H9 (cell line): ENCODE results near the gene POU3F3. TPM values are rescaled to one million over a fixed set of nuclear protein-coding genes. Genes with fewer than 3 reads are reported as not detected.

ENCODE experiments used
- DNase-seq: peaks from one replicate; pipeline ENCODE4 v3.0.0-alpha.2; 2017
- H2AFZ ChIP-seq: one replicate; pipeline ENCODE4 v1.6.1; 2013; ENCODE audit warnings: mild to moderate bottlenecking, low read length, control low read depth, moderate library complexity
- H2AK5ac ChIP-seq: 2 replicates; pipeline ENCODE4 v1.6.1; 2013; ENCODE audit warnings: low read length, control low read depth, mixed read lengths; ENCODE audit not compliant: insufficient read length
- H2BK120ac ChIP-seq: one replicate; pipeline ENCODE4 v1.6.1; 2013; ENCODE audit warnings: low read depth, mild to moderate bottlenecking, low read length, control low read depth, inconsistent platforms; ENCODE audit not compliant: poor library complexity, severe bottlenecking
- H2BK12ac ChIP-seq: 2 replicates; pipeline ENCODE4 v1.6.1; 2013; ENCODE audit warnings: low read length, control low read depth, mixed read lengths, low read depth; ENCODE audit not compliant: insufficient read length
- H2BK15ac ChIP-seq: 2 replicates; pipeline ENCODE4 v1.6.1; 2013; ENCODE audit warnings: low read depth, low read length, control low read depth
- H2BK20ac ChIP-seq: one replicate; pipeline ENCODE4 v1.6.1; 2013; ENCODE audit warnings: low read depth, mild to moderate bottlenecking, low read length, control low read depth, inconsistent platforms; ENCODE audit not compliant: poor library complexity, severe bottlenecking
- H2BK5ac ChIP-seq: 2 replicates; pipeline ENCODE4 v1.6.1; 2013; ENCODE audit warnings: low read length, control low read depth, mixed read lengths; ENCODE audit not compliant: insufficient read length
- H3K14ac ChIP-seq: 2 replicates; pipeline ENCODE4 v1.6.1; 2013; ENCODE audit warnings: low read length, control low read depth; ENCODE audit not compliant: insufficient read depth
- H3K18ac ChIP-seq: 2 replicates; pipeline ENCODE4 v1.6.1; 2013; ENCODE audit warnings: low read depth, mild to moderate bottlenecking, mixed read lengths, low read length, control low read depth; ENCODE audit not compliant: insufficient read length
- H3K23ac ChIP-seq: 2 replicates; pipeline ENCODE4 v1.6.1; 2013; ENCODE audit warnings: low read length, control low read depth, mixed read lengths, low read depth; ENCODE audit not compliant: insufficient read length
- H3K23me2 ChIP-seq: 2 replicates; pipeline ENCODE4 v1.6.1; 2013; ENCODE audit warnings: low read depth, mild to moderate bottlenecking, mixed read lengths, low read length, control low read depth; ENCODE audit not compliant: insufficient read length, poor library complexity, severe bottlenecking
- H3K27ac ChIP-seq: 2 replicates; pipeline ENCODE4 v1.5.1; 2013; ENCODE audit warnings: low read length, control low read depth, mixed read lengths, low read depth; ENCODE audit not compliant: insufficient read length
- H3K27me3 ChIP-seq: 2 replicates; pipeline ENCODE4 v1.6.1; 2013; ENCODE audit warnings: low read length, control low read depth, inconsistent platforms; ENCODE audit not compliant: insufficient read depth
- H3K4ac ChIP-seq: 2 replicates; pipeline ENCODE4 v1.6.1; 2013; ENCODE audit warnings: low read depth, mild to moderate bottlenecking, control low read depth, inconsistent platforms, low read length, moderate library complexity
- H3K4me1 ChIP-seq: 2 replicates; pipeline ENCODE4 v1.6.1; 2013; ENCODE audit warnings: low read length, control low read depth, inconsistent platforms; ENCODE audit not compliant: insufficient read depth
- H3K4me2 ChIP-seq: 2 replicates; pipeline ENCODE4 v1.6.1; 2013; ENCODE audit warnings: low read length, control low read depth, mixed read lengths; ENCODE audit not compliant: insufficient read length, insufficient read depth
- H3K56ac ChIP-seq: 2 replicates; pipeline ENCODE4 v1.6.1; 2013; ENCODE audit warnings: low read depth, mild to moderate bottlenecking, mixed read lengths, low read length, control low read depth; ENCODE audit not compliant: insufficient read length
- H3K79me1 ChIP-seq: 2 replicates; pipeline ENCODE4 v1.6.1; 2013; ENCODE audit warnings: low read depth, mild to moderate bottlenecking, moderate library complexity, low read length, control low read depth, inconsistent platforms; ENCODE audit not compliant: insufficient read depth, poor library complexity, severe bottlenecking
- H3K79me2 ChIP-seq: 2 replicates; pipeline ENCODE4 v1.6.1; 2013; ENCODE audit warnings: low read length, control low read depth, inconsistent platforms; ENCODE audit not compliant: insufficient read depth
- H3K9ac ChIP-seq: 2 replicates; pipeline ENCODE4 v1.6.1; 2013; ENCODE audit warnings: low read length, control low read depth, mixed read lengths; ENCODE audit not compliant: insufficient read length; ENCODE audit errors: extremely low read depth
- H3K9me3 ChIP-seq: one replicate; pipeline ENCODE4 v1.6.1; 2013; ENCODE audit warnings: low read depth, low read length, inconsistent platforms; ENCODE audit not compliant: control insufficient read depth
- H3T11ph ChIP-seq: one replicate; pipeline ENCODE4 v1.6.1; 2013; ENCODE audit warnings: mild to moderate bottlenecking, low read length, control low read depth, inconsistent platforms
- H4K20me1 ChIP-seq: one replicate; pipeline ENCODE4 v1.6.1; 2013; ENCODE audit not compliant: control insufficient read depth, insufficient read length, insufficient read depth
- H4K5ac ChIP-seq: 2 replicates; pipeline ENCODE4 v1.6.1; 2013; ENCODE audit warnings: low read depth, mild to moderate bottlenecking, mixed read lengths, low read length, control low read depth; ENCODE audit not compliant: insufficient read length
- H4K8ac ChIP-seq: replicated peaks from 2 replicates; pipeline ENCODE4 v1.6.1; 2013; ENCODE audit warnings: low read length, control low read depth, mixed read lengths, low read depth; ENCODE audit not compliant: insufficient read length
- H4K91ac ChIP-seq: 2 replicates; pipeline ENCODE4 v1.6.1; 2013; ENCODE audit warnings: low read depth, mild to moderate bottlenecking, moderate library complexity, mixed read lengths, low read length, control low read depth; ENCODE audit not compliant: insufficient read length
- H3K27ac Mint-ChIP-seq, 3 experiments: 2 replicates in 2 of 3; 3 replicates in 1 of 3; pipeline ENCODE4 v1.8.0; 2020 to 2021; ENCODE audit warnings: mixed read lengths in 3 of 3, mild to moderate bottlenecking in 1 of 3, moderate library complexity in 1 of 3
- H3K27me3 Mint-ChIP-seq: 2 replicates; pipeline ENCODE4 v1.8.0; 2021; ENCODE audit warnings: low read depth, mild to moderate bottlenecking, moderate library complexity, mixed read lengths
- H3K36me3 Mint-ChIP-seq, 3 experiments: 2 replicates in 2 of 3; 3 replicates in 1 of 3; pipeline ENCODE4 v1.8.0; 2020 to 2021; ENCODE audit warnings: low read depth in 3 of 3, mixed read lengths in 3 of 3; ENCODE audit not compliant: insufficient read depth in 1 of 3
- H3K4me1 Mint-ChIP-seq, 2 experiments: 2 replicates each; pipeline ENCODE4 v1.8.0; 2020; ENCODE audit warnings: mixed read lengths in 2 of 2
- H3K4me3 Mint-ChIP-seq, 2 experiments: 2 replicates in 1 of 2; 3 replicates in 1 of 2; pipeline ENCODE4 v1.8.0; 2020 to 2021; ENCODE audit warnings: mild to moderate bottlenecking in 2 of 2, mixed read lengths in 2 of 2, moderate library complexity in 1 of 2
- H3K9me3 Mint-ChIP-seq, 2 experiments: 2 replicates in 1 of 2; 3 replicates in 1 of 2; pipeline ENCODE4 v1.8.0; 2020; ENCODE audit warnings: mild to moderate bottlenecking in 2 of 2, mixed read lengths in 2 of 2, moderate library complexity in 1 of 2
- WGBS: extraction: QIAGEN DNeasy Blood & Tissue Kit; methylation state at CpG from one replicate; pipeline ENCODE4 v1.1.7; 2013; ENCODE audit warnings: missing lambda C conversion rate, low lambda C conversion rate, mixed read lengths; ENCODE audit not compliant: insufficient read length; ENCODE audit errors: extremely low coverage; 5-methylcytosine and 5-hydroxymethylcytosine counted together
- total RNA-seq: library from RNA; stranded (reverse); gene quantifications from 2 replicates; pipeline ENCODE4 v1.2.1, GENCODE V29; 2021
- TF ChIP-seq, protein P1 (sequence below): fragments of 200-600 bp; sonication (generic); conservative IDR thresholded peaks from 3 replicates; pipeline ENCODE4 v1.8.0; 2021; ENCODE audit warnings: antibody characterized with exemption, mild to moderate bottlenecking

POU3F3 gene
- total RNA-seq, 1 experiment from 2014 or later: not detected

DNA sequence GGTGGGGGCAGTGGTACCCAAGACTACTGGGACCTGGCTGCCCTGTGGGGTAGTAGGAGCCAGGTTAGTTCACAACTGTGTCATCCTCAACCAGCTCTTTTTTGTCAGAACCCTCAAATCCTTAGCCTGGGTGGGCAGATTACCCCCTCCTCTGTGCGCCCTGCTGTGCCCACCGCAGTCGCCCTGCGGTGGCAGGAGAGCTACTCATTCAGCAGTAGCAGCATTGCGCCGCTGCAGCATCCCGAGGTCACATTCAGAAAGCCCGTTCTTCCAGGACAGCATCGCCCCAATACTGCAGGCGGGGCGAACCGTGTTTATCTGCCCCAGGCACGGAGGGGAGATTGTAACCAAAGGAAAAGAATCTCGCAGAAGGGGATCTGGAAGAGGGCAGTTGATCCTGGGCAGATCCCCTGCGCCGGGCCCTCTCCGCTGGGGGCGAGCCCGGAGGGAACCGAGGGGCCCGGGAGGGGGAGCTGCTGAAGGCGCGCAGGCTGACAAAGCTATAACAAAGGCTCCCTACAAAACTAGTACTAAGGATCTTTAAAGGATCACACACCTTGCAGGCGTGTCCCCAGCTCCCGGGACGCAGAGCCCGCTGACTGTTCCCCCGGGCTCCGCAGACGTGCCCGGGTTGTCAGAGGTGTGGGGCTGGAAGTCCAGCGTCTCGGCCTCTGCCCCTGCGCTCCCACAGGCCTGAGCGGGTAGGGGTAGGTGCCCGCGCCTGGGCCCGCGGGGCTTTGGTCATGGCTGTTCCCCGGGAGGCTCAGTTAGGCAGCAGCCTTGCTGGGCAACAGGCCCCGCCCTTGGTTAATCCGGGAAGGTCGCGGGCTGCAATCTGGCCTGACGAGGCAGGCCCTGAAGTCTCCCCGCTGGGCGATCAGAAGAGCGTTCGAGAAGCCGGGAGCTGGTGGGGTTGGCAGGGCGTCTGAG, 13.2 kb downstream of the POU3F3 start:
- Histone ChIP-seq H3K23me2 (peaks cover 11% of the 10 kb centered on the region), H4K91ac (no peak overlapping the region), H3K79me2 (no peaks in the 10 kb centered on the region), H2BK20ac (no peak overlapping the region), H3T11ph (no peak overlapping the region), H2BK15ac (no peak overlapping the region), H2AK5ac (no peak overlapping the region), H3K9me3 (no peaks in the 10 kb centered on the region), H3K23ac (no peak overlapping the region), H3K4ac (no peak overlapping the region), H3K4me2 (peak overlapping the region; percentile 3), H2BK12ac (no peak overlapping the region), H4K8ac (no peak overlapping the region), H3K4me1 (no peaks in the 10 kb centered on the region), H3K9ac (no peak overlapping the region), H3K56ac (no peak overlapping the region), H3K79me1 (no peaks in the 10 kb centered on the region), H3K27ac (no peak overlapping the region), H2AFZ (no peak overlapping the region), H2BK120ac (no peak overlapping the region), H3K27me3 (peaks cover 93% of the 10 kb centered on the region), H2BK5ac (no peak overlapping the region), H3K18ac (no peak overlapping the region), H4K20me1 (no peaks in the 10 kb centered on the region), H4K5ac (no peak overlapping the region), H3K14ac (no peak overlapping the region)
- H3K4me1 Mint-ChIP-seq: peaks cover 29 to 53% of the 10 kb centered on the region in 2 experiments
- no peak overlapping the region for H3K27ac Mint-ChIP-seq
- no CpG with 5 or more reads among the region's 51 CpGs for WGBS
- H3K4me3 Mint-ChIP-seq: peak overlapping the region; percentile 29 to 79
- TF ChIP-seq, protein P1, sequence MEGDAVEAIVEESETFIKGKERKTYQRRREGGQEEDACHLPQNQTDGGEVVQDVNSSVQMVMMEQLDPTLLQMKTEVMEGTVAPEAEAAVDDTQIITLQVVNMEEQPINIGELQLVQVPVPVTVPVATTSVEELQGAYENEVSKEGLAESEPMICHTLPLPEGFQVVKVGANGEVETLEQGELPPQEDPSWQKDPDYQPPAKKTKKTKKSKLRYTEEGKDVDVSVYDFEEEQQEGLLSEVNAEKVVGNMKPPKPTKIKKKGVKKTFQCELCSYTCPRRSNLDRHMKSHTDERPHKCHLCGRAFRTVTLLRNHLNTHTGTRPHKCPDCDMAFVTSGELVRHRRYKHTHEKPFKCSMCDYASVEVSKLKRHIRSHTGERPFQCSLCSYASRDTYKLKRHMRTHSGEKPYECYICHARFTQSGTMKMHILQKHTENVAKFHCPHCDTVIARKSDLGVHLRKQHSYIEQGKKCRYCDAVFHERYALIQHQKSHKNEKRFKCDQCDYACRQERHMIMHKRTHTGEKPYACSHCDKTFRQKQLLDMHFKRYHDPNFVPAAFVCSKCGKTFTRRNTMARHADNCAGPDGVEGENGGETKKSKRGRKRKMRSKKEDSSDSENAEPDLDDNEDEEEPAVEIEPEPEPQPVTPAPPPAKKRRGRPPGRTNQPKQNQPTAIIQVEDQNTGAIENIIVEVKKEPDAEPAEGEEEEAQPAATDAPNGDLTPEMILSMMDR: 0 out of 3 replicates have a peak, but pooled peaks have one; percentile 12
- peak; percentile 61 for DNase-seq
- peaks cover 100% of the 10 kb centered on the region for H3K27me3 Mint-ChIP-seq
- no peaks in the 10 kb centered on the region; a peak in 1 of 7 replicates for H3K36me3 Mint-ChIP-seq
- peaks cover 0 to 11% of the 10 kb centered on the region in 2 experiments; a peak in 3 of 5 replicates for H3K9me3 Mint-ChIP-seq
